ENCODE results near the gene RPLP2.

Gene RPLP2

DNA sequence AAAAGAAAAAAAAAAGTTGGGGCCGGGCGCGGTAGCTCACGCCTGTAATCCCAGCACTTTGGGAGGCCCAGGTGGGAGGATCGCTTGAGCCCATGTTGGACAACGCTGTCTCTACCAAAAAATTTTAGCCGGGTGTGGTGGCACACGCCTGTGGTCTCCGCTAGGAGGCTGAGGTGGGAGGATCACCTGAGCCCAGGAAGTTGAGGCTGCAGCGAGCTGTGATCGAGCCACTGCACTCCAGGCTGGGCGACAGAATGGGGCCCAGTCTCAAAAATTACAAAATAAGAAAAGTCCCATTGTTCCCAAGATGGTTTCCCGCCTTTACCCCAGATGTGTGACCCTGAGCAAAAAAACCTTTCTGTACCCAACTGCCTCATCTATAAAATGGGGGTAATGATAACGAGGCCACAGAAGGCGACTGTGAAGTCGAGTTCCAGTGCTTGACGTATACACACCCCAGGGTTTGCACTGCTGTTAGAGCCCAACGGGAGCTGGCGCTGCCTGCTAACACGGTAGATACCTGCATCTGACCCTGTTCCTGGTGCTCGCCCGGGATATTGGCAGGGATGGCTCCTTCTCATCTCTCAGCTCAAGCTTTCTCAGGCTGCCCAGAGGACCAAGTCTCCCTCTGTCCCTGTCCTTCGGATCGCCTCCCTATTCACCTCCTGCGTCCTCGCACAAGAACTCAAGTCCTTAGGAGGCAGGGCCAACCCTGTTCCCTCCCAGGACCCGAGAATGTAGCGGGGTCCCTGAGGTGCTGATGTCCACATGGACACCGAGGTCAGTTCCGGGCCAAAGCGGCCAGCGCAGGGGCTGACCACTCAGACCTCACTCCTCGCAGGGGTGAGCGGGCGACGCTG lies 1.1 kb upstream of the RPLP2 start:
- peak; percentile 38 to 66 for DNase-seq

DNA sequence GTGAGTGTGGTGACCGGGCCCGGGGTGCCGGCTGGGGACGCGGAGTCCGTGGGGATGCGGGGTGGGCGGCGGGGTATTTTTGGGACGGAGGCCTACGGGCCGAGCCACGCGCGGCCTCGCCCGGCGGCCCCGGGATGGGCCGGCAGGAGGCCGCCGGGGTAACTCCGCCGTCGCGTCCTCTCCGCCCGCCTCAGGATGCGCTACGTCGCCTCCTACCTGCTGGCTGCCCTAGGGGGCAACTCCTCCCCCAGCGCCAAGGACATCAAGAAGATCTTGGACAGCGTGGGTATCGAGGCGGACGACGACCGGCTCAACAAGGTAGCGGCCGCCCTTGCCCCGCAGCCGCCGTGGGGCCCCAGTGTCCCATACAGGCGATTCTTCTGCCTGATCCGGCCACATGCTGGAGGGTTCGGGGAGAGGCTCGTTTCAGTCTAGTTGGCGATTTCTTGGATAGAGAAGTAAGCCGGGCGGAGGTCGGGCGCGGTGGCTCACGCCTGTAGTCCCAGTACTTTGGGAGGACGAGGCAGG lies 337 bp downstream of the RPLP2 start:
- no peak for DNase-seq

DNA sequence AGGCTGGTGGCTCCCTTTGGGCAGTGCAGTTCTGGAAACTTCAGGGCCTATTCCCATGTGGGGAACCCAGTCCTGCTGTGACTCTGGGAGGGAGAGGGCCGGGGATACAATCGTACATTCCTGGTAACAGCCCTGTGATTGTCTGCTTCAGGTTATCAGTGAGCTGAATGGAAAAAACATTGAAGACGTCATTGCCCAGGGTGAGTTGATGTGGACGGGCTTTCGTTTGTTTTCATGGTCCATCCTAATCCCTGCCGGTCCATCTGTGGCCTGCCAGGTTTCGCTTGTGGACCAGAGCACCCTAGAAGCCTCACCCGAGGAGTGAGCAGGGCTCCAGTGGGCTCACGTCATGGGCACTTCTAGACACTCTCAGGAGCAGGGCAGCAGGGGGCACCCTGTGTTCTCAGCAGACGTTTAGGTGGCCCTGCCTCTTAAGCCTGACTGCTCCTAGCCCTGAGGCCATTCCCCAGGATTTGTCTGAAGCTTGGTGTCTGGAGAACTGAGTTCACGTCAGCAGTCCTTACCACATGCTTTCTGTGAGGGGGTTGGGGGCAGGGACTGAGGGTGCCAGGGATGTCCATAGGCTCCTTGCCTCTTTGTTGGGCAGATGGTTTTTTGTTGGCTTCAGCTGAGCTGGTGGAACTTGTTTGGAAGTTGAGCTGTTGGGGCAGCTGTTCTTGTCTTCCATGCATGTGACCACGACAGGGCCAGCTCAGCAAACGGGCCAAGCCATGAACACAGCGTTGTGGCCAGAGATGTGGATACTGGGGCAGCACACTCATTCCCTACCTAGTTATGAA lies 1.9 kb downstream of the RPLP2 start:
- no peak for DNase-seq

DNA sequence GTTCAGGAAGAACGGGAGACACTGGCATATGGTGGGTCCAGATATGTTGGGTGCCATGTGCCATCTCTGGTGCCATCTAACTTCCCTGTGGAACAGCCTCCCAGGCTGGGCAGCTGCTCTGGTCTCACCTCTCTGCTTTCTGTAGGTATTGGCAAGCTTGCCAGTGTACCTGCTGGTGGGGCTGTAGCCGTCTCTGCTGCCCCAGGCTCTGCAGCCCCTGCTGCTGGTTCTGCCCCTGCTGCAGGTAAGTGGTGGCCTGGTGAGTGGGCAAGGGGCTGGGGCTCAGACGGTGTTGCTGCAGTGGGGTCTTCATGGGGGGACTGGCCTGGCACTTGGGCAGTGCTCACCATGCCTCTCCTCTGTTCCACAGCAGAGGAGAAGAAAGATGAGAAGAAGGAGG lies 2.6 kb downstream of the RPLP2 start:
- DNase-seq, result no peak

DNA sequence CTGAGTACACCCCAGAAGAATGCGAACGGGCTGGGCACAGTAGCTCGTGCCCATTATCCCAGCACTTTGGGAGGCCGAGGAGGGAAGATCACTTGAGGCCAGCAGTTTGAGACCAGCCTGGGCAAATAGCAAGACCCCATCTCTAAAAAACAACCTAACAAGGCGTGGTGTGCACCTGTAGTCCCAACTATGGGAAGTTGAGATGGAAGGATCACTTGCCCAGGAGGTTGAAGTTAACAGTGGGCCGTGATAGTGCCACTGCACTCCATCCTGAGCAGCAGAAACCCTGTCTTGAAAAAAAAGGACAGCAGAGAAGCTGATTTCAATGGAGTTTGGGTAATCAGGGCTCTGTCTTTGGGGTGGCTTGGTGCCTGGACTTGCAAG lies 3.3 kb downstream of the RPLP2 start:
- no peak for DNase-seq

DNA sequence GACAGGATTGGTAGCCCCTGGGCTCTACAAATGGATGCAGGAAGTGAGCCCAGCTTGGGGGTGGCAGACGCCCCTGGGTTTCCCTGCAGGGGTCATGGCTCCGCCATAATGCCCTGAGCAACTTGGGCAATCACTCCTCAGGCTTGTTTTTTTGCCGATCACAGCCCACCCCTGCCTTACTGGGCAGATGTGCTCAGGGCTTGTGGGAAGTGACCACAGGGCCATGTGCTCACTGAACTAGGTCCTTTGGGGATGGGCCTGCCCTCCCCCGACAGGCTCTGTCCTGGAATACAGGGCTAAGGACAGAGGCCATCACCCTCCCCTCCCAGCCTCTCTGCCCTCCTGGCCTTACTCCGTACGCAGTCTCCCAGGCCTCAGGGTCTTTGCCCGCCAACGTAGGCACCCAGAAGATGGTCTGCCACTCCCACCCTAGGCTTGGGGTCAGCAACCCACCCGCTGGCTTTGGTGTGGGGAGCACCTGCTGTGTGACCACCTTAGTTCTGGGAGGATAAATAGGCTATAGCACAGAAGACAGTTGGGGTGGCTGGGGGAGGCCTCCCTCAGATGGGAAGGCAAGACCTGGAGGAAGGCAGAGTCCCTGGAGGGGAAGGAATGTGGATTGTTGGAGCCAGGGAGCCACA lies 3.8 kb downstream of the RPLP2 start:
- DNase-seq, result no peak

DNA sequence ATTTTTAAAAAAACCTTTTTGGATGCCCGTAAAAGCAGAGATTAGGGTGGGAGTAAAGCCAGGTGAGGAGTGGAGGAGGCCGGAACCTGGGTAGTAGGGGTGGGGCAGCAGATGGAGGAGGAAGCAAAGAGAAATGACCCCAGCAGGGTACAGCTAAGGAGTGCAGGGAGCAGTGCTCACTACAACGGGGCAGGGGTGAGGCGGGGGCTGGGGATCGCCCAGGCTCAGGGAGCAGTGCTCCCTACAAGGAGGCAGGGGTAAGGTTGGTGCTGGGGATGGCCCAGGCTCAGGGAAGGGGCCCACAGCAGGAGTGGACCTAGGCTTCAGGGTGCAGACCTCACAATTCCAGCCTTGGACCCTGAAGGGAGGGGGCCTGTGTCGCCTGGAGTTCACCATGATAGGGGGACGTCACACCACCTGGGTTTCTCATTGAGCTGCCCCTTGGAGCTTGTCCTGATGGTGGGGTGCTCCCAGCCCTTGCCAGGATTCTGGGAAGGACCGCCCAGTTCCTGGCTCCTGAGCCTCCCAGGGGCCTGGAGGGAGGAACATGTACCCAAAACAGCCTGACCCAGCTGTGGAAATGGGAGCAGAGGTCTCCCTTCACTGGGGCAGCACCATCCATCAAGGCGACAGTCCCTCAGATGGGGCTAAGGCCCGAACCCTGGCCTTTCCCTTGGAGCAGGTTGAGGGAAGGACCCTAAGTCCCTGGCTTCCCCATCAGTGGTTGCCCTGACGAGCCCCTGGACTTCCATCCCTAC lies 6.1 kb downstream of the RPLP2 start:
- DNase-seq, result no peak

DNA sequence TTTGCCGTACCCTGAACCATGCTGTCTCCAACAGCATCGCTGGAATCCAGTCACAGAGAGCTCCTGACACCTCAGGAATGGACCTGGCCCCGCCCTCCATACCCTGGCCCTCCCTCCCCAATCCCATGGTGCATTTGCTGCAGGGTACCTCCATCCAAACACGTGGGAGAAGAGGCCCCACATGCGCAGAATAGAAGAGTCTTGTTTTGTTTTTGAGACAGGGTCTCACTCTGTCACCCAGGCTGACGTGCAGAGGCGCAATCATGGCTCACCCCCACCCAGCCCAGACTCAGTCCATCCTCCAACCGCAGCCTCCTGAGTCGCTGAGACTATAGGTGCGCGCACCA lies 6.6 kb downstream of the RPLP2 start:
- DNase-seq, result no peak

DNA sequence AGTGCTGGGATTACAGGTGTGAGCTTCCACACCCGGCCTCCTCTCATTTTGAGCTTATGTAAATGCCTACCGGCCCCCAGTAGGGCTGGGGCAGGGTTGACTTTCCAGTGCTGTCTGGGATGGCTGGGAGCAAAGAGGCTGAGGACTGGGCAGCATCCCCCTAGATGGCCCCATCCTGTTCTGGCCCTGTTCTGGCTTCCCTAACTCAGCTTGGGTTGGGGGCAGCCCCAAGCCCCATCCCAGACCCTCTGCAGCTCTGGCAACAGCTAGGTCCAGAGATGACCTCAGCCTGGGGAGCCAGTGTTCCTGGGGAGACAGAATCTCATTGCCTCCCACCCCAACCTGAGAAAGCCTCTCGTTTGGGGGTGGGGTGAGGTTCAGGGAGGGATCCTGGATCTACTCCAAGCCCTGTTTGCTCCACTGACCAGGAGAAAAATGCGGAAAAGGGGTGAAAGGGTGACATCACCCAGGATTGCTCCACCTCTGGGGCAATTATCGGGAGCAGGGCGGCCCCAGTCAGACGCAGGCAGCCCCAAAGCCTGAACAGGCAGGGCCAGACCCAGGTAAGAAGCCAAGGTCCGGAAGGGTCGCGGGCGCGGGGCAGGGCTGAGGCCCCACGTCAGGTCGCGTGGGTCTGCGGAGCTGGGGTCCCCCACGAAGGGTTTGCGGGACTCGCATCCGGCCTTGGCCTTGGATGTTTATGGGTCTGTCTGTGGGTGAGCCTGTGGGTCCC lies 8.8 kb downstream of the RPLP2 start, which contains the start of gene PNPLA2:
Gene PNPLA2, plus strand, starts transcription at position 519 of the 733 bp plus-strand sequence. CDS start 805 bp downstream, outside the sequence.
- DNase-seq, result no peak

DNA sequence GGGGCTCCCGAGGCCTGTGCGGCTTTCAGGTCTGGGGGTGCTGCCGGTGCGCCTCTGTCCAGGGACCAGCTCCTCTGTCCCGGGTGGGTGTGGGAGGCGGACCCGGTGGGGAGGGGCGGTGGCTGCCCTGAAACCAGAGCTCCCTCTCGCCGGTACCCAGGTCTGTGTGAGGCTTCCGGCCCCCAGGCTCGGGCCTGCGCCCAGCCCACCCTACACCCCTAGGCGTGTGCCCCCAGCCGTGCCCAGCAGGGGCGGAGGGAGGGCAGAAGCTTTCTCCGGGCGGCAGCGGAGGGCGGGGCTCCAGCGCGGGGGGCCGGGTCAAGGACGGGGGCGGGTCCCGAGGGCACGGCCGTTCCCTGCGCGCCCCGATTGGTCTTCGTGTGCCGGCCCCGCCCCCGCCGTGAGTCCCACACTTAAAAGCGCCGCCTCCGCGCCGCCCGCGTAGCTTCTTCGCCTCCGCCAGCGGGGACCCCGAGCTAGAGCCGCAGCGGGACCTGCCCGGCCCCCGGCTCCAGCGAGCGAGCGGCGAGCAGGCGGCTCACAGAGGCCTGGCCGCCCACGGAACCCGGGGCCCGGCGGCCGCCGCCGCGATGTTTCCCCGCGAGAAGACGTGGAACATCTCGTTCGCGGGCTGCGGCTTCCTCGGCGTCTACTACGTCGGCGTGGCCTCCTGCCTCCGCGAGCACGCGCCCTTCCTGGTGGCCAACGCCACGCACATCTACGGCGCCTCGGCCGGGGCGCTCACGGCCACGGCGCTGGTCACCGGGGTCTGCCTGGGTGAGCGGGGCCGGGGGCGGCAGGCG lies 9.6 kb downstream of the RPLP2 start:
- peak; percentile 93 to 94 for DNase-seq

DNA sequence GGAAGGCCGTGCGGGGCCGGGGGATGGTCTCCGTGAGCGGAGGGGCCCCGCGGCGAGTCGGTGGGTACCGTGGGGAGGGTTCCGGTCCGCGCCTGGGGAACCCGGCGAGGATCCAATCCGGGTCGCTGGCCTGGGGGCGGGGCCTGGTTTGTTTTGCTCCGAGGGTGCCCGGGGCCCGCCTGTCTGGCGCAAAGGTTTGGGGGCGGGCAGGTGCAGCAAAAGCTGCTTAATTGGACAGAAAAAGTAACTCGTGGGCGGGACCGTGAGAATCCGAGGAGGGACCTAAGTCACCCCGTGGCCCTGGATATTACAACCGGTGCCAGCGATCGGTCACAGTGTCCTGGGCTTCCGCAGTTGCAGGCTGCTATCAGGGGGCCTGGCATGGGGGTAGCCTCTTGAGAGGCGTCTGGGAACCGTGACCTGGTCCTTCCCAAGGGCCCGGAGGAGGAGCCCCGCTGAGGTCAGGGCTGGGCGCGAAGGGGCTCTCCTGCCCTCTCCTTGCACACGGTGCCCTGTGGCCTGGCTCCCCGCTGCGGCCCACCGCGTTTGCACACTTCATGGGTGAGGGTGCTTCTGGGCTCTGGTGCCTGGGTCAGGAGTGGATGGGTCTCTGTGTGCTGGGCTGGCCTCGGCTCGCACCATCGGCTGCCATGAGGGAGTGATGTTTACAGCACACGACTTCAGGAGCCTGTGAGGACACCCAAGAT lies 10.3 kb downstream of the RPLP2 start:
- peak; percentile 95 to 96 for DNase-seq

DNA sequence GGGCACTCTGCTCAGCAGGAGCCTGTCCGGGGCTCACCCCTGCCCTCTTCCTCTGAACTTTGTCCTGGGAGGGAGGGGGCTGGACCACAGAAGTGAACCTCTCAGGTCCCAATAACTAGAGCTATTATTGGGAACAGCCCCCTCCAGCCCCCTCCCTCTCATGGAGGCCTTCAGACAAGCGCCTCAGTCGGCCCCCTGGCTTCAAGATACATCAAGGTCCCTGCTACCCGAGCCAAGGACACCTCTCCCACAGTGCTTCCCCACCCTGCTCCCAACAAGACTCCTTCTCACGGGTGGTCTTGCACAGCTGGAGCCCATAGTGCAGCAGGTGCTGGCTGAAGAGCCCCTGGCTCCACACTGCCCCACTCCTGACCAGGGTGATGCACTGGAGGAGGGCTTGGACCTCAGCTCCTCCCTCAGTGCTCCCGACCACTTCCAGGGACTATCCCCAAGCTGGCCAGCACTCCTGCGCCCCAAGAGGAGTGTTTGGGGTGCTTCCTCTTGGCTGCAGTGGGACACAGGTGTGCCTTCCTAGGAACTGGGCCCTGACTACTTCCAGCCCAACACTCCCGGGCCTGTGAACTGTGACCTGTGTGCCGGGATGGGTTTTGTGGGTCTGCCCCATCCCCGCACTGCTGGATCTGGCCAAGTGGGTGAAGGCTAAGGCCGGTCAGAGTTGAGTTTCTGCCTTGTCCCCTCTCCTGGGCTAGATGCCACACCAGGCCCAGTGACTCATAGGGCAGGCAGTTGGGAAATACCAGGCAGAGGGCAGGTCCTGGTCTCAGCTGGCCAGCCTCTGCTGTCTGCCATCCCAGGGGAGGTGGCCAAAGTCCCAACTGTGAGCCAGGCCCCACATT lies 11.1 kb downstream of the RPLP2 start:
- DNase-seq, result peak in 1 of 2 donors; percentile 69

DNA sequence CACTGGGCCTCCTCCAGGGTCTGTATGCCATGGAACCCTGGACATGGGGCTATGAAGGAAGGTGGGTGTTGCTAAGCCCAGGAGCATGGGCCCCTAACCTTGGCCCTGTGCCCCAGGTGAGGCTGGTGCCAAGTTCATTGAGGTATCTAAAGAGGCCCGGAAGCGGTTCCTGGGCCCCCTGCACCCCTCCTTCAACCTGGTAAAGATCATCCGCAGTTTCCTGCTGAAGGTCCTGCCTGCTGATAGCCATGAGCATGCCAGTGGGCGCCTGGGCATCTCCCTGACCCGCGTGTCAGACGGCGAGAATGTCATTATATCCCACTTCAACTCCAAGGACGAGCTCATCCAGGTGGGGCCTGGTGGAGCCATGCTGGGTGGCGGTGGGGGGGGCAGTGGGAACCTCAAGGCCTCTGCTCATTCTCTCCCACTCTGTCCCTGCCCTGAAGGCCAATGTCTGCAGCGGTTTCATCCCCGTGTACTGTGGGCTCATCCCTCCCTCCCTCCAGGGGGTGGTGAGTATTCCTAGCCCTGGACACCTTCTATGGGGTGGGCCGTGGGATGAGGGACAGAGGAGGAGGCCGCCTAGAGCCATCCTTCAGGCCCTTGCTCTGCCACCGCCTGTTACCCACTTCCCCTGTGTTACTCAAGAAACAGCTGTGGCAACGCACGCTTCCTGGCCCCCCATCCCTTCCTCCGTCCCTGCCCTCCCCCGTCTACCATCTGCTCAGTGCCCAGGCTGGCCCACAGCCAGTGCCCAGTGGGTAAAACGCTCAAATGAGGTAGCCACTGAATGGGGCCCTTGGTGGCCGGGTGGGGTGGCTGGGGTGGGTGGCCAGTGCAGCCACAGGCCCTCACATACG lies 12.0 kb downstream of the RPLP2 start:
- DNase-seq, result peak in 1 of 2 donors; percentile 39

DNA sequence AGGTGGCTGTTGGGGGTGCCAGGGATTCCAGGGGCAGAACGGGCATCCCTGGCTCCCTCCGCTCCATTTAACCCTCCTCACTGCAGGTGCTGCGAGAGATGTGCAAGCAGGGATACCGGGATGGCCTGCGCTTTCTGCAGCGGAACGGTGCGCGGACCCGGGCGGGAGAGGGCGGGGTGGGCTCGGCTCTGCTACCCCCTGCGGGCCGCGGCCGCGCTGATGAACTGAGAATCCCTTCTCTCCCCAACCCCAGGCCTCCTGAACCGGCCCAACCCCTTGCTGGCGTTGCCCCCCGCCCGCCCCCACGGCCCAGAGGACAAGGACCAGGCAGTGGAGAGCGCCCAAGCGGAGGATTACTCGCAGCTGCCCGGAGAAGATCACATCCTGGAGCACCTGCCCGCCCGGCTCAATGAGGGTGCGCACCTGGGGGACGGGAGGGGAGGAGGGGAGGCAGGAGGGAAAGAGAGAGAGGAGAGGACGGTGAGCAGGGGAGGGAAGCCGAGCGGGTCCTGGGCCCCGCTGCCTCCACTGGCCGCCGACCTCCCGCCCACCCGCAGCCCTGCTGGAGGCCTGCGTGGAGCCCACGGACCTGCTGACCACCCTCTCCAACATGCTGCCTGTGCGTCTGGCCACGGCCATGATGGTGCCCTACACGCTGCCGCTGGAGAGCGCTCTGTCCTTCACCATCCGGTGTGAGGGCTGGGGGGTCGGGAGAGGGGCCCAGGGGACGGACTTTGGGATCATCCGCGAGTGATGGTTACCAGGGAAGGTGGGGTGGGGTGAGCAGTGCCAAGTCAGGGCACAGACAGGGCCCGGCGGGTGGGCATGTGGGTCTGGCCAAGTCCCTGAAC lies 13.9 kb downstream of the RPLP2 start:
- DNase-seq, result no peak

DNA sequence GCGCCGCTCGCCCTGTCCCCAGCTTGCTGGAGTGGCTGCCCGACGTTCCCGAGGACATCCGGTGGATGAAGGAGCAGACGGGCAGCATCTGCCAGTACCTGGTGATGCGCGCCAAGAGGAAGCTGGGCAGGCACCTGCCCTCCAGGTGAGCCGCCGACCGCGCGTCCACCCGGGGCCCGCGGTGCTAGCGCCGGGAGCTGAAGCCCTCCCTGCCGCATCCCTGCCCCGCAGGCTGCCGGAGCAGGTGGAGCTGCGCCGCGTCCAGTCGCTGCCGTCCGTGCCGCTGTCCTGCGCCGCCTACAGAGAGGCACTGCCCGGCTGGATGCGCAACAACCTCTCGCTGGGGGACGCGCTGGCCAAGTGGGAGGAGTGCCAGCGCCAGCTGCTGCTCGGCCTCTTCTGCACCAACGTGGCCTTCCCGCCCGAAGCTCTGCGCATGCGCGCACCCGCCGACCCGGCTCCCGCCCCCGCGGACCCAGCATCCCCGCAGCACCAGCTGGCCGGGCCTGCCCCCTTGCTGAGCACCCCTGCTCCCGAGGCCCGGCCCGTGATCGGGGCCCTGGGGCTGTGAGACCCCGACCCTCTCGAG lies 14.6 kb downstream of the RPLP2 start:
- DNase-seq, result no peak

DNA sequence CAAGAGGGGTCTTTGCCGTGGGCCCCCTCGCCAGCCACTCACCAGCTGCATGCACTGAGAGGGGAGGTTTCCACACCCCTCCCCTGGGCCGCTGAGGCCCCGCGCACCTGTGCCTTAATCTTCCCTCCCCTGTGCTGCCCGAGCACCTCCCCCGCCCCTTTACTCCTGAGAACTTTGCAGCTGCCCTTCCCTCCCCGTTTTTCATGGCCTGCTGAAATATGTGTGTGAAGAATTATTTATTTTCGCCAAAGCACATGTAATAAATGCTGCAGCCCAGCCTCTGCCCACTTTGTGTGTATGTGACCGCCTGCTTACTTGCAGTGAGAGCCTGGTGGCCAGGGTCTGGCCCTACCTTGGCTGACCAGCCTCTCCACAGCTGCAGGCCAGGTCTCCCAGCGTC lies 15.2 kb downstream of the RPLP2 start:
- DNase-seq, result no peak
